ENCODE measurements around the gene MRFAP1.
"Not testable (repeated sequence)": the region's sequence is repeated elsewhere in the genome, so short reads cannot be mapped to it uniquely, and the experiment has no call there.

DNA sequence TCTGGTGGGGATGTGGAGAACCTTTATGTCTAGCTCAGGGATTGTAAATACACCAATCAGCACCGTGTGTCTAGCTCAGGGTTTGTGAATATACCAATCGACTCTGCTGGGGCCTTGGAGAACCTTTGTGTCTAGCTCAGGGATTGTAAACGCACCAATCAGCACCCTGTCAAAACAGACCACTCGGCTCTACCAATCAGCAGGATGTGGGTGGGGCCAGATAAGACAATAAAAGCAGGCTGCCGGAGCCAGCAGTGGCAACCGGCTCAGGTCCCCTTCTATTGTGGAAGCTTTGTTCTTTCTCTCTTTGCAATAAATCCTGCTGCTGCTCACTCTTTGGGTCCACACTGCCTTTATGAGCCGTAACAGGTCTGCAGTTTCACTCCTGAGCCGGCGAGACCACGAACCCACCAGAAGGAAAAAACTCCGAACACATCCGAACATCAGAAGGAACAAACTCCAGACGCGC lies 32.7 kb downstream of the MRFAP1 start:
- peak; percentile 52 to 92 for TF ChIP-seq POLR2A (IDR thresholded peaks at IDR 0.05)
- TF ChIP-seq, protein P1, sequence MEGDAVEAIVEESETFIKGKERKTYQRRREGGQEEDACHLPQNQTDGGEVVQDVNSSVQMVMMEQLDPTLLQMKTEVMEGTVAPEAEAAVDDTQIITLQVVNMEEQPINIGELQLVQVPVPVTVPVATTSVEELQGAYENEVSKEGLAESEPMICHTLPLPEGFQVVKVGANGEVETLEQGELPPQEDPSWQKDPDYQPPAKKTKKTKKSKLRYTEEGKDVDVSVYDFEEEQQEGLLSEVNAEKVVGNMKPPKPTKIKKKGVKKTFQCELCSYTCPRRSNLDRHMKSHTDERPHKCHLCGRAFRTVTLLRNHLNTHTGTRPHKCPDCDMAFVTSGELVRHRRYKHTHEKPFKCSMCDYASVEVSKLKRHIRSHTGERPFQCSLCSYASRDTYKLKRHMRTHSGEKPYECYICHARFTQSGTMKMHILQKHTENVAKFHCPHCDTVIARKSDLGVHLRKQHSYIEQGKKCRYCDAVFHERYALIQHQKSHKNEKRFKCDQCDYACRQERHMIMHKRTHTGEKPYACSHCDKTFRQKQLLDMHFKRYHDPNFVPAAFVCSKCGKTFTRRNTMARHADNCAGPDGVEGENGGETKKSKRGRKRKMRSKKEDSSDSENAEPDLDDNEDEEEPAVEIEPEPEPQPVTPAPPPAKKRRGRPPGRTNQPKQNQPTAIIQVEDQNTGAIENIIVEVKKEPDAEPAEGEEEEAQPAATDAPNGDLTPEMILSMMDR (IDR thresholded peaks at IDR 0.05) = not testable (repeated sequence)
